GM19452 (cell line): ENCODE results near the gene ANKRD55.

Experiments used
- ATAC-seq: cut with Tn5 transposase; IDR thresholded peaks from one replicate; pipeline ENCODE4 v1.9.1; 2021; ENCODE audit not compliant: unreplicated experiment

Gene ANKRD55

GRCh38 chr5:56054666-56055065, 178.5 kb downstream of the ANKRD55 start:
- ATAC-seq: no peak

- ATAC-seq: no peak
These were observed 179.8 kb downstream of the ANKRD55 start for GRCh38 chr5:56053363-56053762.

GRCh38 chr5:56052735-56053134, 180.4 kb downstream of the ANKRD55 start:
- ATAC-seq: no peak

GRCh38 chr5:56050551-56051255, 182.4 kb downstream of the ANKRD55 start:
- ATAC-seq: no peak
